Measurements from ENCODE around the gene SMYD5.

SMYD5 gene

DNA sequence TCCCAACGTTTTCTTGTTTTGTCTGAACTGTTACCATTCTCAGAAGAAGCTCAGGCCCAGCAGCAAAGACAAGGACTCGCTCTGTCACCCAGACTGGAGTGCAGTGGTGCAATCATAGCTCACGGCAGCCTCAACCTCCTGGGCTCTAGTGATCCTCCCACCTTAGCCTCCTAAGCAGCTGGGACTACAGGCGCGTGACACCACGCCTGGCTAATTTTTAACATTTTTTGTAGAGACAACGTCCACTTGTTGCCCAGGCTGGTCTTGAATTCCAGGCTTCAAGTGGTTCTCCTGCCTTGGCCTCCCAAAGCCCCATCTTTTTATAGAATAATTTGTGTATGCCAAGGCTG, 2.0 kb upstream of the SMYD5 start:
- H3K36me3 ChIP-seq = no peaks in the 10 kb centered on the region
- intact Hi-C loops (cut with DNase I; ENCODE audit: low total_unique reads) = loop anchor here (2.0 kb wide), 1 partner anchor 35 kb away; no protein-coding TSS in a partner anchor
- no peaks in the 10 kb centered on the region for H3K27me3 ChIP-seq
- TF ChIP-seq, protein P1, sequence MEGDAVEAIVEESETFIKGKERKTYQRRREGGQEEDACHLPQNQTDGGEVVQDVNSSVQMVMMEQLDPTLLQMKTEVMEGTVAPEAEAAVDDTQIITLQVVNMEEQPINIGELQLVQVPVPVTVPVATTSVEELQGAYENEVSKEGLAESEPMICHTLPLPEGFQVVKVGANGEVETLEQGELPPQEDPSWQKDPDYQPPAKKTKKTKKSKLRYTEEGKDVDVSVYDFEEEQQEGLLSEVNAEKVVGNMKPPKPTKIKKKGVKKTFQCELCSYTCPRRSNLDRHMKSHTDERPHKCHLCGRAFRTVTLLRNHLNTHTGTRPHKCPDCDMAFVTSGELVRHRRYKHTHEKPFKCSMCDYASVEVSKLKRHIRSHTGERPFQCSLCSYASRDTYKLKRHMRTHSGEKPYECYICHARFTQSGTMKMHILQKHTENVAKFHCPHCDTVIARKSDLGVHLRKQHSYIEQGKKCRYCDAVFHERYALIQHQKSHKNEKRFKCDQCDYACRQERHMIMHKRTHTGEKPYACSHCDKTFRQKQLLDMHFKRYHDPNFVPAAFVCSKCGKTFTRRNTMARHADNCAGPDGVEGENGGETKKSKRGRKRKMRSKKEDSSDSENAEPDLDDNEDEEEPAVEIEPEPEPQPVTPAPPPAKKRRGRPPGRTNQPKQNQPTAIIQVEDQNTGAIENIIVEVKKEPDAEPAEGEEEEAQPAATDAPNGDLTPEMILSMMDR (IDR thresholded peaks at IDR 0.05) = no peak
- peaks cover 0 to 36% (median 21%) of the 10 kb centered on the region in 4 donors for H3K4me1 ChIP-seq
- DNase-seq = no peak
- H3K9me3 ChIP-seq = no peaks in the 10 kb centered on the region
- H3K4me3 ChIP-seq = no peak overlapping the region
- peak overlapping the region; percentile 71 to 73 for H3K27ac ChIP-seq

DNA sequence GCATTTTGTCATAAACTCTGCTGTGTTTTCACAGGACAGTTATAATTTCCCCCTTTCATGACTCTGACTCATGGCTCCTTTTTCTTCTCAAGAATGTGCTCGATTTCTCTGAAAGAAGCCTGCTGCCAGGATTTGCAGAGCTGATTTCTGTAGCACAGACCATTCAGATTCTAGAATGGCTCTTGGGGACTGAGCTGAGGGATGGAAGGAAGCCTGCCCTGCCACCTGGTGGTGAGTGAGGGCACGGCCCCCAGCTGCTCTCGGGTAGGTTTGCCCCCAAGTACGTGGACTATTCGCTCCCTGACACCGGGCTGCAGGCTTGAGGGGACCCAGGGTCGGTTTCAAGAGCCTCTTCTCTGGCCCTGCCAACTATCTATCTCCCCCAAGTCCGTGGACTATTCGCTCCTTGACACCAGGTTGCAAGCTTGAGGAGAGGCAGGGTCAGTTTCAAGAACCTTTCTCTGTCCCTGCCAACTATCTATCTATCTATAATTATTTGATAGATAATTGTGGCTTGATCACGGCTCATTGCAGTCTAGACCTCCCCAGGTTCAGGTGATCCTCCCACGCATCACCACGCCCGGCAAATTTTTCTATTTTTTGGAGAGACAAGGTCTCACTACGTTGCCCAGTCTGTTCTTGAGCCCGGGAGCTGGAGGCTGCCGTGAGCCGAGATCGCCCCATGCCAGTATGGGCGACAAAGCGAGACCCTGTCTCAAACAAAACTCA, 1.4 kb upstream of the SMYD5 start:
- peaks cover 0 to 36% (median 21%) of the 10 kb centered on the region in 4 donors for H3K4me1 ChIP-seq
- TF ChIP-seq, protein P1 (IDR thresholded peaks at IDR 0.05) = peak; percentile 92 to 95
- no peak overlapping the region for H3K4me3 ChIP-seq
- intact Hi-C loops (cut with DNase I; ENCODE audit: low total_unique reads) = loop anchor here (2.0 kb wide), 1 partner anchor 36 kb away; no protein-coding TSS in a partner anchor
- H3K36me3 ChIP-seq = no peaks in the 10 kb centered on the region
- DNase-seq = peak; percentile 69 to 89
- no peaks in the 10 kb centered on the region for H3K27me3 ChIP-seq
- H3K27ac ChIP-seq = peak overlapping the region; percentile 71 to 73
- H3K9me3 ChIP-seq = no peaks in the 10 kb centered on the region

DNA sequence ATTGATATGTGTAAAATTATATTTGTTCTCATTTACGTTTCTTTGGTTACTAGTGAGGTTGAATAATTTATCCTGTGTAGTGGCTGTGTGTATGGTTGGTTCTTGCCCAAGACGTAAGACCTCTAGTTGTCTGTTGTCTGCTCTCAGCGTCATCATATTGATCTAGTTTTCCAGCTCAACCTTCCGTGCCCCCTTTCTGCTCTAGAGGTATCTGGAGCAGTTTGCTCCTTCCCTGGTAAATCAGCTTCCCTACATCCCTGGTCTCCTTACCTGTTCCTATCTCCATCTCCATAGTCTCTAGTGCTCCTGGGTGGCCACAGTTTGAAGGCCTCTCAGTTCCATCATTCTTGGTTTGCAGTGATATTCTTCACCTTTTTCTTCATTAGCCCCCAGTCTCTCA, 1.2 kb downstream of the SMYD5 start:
- Histone ChIP-seq H3K4me1 (peaks cover 0 to 36% (median 21%) of the 10 kb centered on the region in 4 donors), H3K27ac (peak overlapping the region in 1 of 2 donors; percentile 71), H3K9me3 (no peaks in the 10 kb centered on the region), H3K36me3 (peaks cover 0 to 17% (median 0%) of the 10 kb centered on the region in 3 donors), H3K27me3 (no peaks in the 10 kb centered on the region), H3K4me3 (no peak overlapping the region)
- TF ChIP-seq, protein P1 (IDR thresholded peaks at IDR 0.05) = no peak
- intact Hi-C loops (cut with DNase I; ENCODE audit: low total_unique reads) = no loop called here
- DNase-seq = no peak

DNA sequence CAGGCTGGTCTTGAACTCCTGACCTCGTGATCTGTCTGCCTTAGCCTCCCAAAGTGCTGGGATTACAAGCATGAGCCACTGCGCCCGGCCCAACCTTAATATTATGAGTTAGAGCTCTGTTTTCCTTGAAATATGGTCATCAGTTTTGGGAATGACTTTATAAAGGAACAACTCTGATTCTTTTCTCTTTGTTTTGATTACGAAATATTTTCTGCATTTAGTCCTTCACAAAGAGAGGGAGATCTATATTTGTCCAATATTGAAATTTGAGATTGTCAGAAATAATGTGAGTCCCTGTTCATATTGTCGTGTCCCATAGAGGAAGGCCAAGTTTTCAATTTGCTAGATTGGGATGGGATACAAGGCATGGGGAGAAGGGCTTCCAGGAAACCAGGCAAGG, 3.1 kb downstream of the SMYD5 start:
- DNase-seq = no peak
- TF ChIP-seq, protein P1 (IDR thresholded peaks at IDR 0.05) = no peak
- no peak overlapping the region for H3K4me3 ChIP-seq
- H3K4me1 ChIP-seq = peaks cover 0 to 27% (median 16%) of the 10 kb centered on the region in 4 donors
- H3K9me3 ChIP-seq = no peaks in the 10 kb centered on the region
- no peaks in the 10 kb centered on the region for H3K27me3 ChIP-seq
- H3K36me3 ChIP-seq = peaks cover 0 to 36% (median 13%) of the 10 kb centered on the region in 3 donors
- intact Hi-C loops (cut with DNase I; ENCODE audit: low total_unique reads) = no loop called here
- H3K27ac ChIP-seq = no peak overlapping the region

DNA sequence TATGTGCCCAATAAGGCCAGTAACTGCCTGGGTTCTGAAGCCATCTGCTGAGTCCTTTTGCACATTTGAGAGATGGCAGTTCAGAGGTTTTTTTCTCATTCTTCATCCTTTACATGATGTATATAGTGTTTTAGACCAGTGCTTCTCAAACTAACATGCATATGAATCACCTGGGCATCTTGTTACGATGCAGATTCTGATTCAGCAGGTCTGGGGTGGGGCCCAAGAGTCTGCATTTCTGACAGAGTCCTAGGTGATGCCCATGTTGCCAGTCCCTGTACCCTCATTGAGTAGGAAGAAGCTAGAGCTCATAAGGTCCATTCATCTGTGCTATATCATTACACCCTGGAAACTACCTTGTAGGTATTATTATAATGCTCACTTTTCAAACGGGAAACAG, 3.8 kb downstream of the SMYD5 start:
- DNase-seq = no peak
- TF ChIP-seq, protein P1 (IDR thresholded peaks at IDR 0.05) = no peak
- no peaks in the 10 kb centered on the region for H3K9me3 ChIP-seq
- peaks cover 0 to 43% (median 20%) of the 10 kb centered on the region in 3 donors for H3K36me3 ChIP-seq
- H3K4me3 ChIP-seq = no peak overlapping the region
- no peak overlapping the region for H3K27ac ChIP-seq
- H3K4me1 ChIP-seq = peaks cover 0 to 21% (median 11%) of the 10 kb centered on the region in 4 donors
- H3K27me3 ChIP-seq = no peaks in the 10 kb centered on the region
- intact Hi-C loops (cut with DNase I; ENCODE audit: low total_unique reads) = no loop called here
